HG02588 (cell line): ENCODE results near the gene HABP4.

ENCODE experiments used
- ATAC-seq: cut with Tn5 transposase; IDR thresholded peaks from one replicate; pipeline ENCODE4 v1.9.1; 2021; ENCODE audit warnings: mild to moderate bottlenecking, moderate library complexity; ENCODE audit not compliant: unreplicated experiment

The HABP4 gene, protein sequence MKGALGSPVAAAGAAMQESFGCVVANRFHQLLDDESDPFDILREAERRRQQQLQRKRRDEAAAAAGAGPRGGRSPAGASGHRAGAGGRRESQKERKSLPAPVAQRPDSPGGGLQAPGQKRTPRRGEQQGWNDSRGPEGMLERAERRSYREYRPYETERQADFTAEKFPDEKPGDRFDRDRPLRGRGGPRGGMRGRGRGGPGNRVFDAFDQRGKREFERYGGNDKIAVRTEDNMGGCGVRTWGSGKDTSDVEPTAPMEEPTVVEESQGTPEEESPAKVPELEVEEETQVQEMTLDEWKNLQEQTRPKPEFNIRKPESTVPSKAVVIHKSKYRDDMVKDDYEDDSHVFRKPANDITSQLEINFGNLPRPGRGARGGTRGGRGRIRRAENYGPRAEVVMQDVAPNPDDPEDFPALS

DNA sequence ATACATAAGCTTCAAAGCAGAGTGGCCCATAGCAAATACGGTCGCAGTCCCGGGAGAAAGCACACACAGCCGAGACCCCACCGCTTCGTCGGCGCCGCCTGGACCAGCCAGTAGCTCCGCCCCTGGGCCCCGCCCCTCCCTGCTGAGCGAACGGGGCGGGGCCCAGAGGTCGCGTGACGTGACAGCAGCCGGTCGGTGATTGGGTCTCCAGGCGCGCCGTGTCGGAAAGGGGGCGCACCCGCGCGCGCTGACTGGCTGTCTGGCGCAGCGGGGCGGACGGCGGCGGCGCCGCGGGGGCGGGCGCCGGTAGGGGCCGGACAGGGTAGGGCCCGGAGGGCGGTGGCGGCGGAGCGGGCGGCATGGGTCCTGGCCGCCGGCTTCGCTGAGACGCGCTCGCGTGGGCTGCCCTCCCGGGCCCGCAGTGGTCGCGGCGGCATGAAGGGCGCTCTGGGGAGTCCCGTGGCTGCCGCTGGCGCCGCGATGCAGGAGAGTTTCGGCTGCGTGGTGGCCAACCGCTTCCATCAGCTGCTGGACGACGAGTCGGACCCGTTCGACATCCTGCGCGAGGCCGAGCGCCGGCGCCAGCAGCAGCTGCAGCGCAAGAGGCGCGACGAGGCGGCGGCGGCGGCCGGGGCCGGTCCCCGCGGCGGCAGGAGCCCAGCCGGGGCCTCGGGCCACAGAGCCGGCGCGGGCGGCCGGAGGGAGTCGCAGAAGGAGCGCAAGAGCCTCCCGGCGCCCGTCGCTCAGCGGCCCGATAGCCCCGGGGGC, at the start of gene HABP4:
Gene HABP4, plus strand, starts transcription at position 325 of the 768 bp plus-strand sequence. Its CDS starts 111 bp downstream, at position 436.
- ATAC-seq, result peak; percentile 97

DNA sequence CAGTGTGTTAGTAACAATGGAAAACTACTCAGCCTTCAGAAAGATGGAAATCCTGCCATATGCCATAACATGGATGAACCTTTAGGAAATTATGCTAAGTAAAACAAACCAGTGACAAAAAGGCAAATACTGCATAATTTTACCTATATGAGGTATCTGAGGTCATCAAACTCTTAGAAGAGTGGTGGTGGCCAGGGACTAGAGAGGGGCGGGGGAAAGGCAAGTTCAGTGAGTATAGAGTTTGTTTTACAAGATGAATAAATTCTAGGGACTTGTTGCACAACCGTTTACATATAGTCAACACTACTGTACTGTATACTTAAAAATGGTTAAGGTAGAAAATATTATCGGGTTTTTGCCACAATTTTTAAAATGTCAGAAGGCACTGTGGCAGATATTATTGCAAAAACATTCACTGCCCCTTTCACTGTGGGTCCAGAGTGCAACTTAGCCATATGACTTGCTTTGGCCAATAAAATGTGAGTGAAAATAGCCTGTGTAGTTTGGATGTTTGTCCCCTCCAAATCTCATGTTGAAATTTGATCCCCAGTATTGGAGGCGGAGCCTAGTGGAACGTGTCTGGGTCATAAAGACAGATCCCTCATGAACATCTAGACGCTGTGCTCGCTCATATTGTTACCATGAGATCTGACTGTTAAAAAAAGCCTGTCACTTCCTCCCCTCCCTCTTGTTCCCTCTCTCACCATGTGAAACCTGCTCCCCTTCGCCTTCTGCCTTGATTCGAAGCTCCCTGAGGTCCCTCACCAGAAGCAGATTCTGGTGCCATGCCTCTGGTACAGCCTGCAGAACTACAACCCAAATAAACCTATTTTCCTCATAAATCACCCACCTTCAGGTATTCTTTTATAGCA, 41.3 kb upstream of the HABP4 start:
- no peak for ATAC-seq

DNA sequence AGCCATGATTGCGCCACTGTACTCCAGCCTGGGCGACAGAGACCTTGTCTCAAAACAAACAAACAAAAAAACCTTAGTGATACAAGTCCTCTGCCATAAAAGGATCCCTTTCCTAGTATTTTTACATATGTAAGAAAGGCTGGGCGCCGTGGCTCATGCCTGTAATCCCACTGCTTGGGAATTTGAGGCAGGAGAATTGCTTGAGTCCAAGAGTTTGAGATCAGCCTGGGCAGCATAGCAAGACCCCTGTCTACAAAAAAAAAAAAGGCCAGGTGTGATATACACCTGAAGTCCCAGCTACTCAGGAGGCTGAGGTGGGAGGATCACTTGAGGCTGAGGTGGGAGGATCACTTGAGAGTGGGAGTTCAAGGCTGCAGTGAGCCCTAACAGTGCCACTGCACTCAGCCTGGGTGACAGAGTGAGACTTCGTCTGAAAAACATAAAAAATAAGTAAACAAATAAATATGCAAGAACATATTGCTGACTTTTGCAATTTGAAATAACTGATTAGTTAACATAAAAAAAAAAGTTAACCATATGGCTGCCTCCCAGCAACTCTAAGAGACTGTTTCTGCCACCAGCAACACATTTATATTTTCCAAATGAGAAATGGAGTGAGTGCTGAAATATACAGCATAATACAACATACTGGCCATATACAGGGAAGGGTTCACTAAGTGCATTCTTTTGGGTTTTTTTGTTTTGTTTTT, 38.7 kb upstream of the HABP4 start:
- ATAC-seq, result no peak

DNA sequence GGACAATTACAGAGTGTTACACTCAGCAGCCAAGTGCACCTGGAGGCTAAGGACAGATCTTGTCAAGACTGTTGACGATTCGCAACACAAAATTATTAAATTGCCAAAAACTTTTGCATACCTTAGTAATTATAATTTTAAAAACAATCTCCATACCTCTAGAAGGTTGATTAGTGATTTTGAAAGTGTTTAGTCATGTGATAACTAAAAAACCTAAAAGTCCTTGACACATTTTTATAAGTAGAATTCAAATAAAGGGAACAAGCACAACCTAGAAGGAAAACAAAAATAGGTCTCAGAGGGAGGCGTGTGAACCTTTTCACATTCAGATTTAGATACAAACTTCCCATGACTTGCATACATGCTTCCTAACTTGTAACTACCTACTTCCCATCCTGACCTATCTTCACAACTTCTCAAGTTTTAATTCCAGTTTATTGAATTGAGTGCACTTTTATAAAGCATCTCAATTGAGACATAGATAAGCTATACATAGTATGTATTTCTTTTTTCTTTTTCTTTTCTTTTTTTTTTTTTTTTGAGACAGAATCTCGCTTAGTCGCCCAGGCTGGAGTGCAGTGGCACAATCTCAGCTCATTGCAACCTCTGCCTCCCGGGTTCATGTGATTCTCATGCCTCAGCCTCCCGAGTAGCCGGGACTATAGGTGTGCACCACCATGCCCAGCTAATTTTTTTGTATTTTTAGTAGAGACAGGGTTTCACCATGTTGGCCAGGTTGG, 37.6 kb upstream of the HABP4 start:
- ATAC-seq, result no peak

DNA sequence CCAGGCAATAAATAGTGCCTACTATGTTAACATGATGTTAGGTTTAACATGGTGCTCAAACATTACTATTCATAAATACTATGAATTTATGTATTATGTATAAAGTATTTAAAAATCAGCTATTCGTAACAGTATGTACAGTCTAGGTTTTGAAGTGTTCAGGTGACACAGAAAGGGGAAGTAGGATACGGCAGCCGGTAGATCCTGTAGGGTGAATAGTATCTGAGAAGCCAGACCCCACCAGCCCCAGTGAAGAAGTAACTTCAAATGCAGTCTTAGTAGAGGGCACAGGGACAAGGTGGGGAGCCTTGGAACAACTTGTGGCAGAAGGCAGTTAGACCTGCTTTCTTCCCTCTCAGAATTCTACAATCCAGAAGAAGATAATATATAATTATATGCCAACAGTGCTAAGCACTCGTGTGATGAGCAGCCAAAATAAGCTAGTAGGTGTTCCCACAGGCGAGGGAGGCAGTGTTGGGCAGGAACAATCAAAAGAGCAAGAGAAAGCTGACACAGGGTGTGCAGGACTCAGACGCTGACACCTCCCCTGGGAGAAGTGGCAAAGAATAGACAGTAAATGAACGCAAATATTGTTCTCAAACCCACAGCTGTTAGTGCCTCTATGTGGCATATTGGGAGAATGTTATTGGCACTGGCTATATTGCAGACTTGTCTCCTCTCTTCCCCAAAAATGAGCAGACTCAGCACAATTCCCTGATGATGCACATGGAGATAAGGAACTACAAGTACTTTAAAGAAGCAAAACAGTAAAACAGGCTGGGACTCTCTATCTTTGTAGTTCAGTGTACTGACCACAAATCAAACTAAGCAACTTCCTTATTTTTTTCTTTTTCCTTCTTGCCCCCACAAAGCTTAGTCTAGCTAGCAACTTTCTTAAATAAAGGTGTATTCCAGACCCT, 36.4 kb upstream of the HABP4 start:
- ATAC-seq, result no peak

DNA sequence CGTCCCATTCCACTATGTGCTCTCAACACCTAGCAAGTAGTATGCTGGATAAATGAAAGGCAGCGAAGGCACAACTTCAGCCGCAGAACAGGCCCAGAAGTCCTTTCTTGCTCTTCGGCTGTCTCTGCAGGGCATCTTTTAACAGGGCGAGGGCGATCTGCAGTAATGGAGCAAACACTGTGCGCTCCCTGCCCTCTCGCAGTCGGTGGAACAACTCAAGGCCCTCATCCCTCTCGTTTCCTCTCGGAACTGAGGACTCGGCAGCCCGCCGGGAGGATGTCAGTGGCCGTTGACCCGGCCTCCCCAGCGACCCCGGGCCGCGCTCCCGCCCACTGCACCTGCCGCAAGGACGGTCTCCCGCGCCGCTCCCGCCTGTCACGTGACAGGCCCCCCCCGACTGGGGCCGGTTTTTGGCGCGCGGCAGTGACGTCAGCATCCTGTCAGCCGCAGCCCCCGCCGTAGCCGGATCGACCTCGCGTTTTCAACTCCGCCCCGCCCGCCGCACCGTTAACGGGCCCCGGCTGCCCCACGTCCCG, 32.9 kb upstream of the HABP4 start:
- peak; percentile 29 for ATAC-seq

DNA sequence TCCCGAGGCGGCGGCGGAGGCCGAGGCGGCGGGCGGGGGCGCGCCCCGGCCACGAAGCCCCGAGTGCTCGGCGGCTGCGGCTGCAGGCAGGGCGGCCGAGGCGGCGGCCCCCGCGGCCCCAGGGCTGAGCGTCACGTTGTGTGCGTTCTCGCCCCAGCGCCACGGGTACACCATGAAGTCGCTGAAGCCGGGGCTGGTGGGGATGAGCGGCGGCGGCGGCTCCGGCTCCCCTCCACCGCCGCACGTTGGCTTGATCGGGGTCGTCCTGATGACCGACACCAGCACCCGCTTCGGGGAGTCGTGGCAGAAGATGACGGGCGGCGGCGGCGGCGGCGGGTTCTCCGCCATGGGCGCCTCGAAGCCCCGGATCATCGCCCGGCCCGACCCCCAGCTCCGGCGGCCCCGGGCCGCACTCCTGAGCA, 32.3 kb upstream of the HABP4 start:
- ATAC-seq, result peak; percentile 0

DNA sequence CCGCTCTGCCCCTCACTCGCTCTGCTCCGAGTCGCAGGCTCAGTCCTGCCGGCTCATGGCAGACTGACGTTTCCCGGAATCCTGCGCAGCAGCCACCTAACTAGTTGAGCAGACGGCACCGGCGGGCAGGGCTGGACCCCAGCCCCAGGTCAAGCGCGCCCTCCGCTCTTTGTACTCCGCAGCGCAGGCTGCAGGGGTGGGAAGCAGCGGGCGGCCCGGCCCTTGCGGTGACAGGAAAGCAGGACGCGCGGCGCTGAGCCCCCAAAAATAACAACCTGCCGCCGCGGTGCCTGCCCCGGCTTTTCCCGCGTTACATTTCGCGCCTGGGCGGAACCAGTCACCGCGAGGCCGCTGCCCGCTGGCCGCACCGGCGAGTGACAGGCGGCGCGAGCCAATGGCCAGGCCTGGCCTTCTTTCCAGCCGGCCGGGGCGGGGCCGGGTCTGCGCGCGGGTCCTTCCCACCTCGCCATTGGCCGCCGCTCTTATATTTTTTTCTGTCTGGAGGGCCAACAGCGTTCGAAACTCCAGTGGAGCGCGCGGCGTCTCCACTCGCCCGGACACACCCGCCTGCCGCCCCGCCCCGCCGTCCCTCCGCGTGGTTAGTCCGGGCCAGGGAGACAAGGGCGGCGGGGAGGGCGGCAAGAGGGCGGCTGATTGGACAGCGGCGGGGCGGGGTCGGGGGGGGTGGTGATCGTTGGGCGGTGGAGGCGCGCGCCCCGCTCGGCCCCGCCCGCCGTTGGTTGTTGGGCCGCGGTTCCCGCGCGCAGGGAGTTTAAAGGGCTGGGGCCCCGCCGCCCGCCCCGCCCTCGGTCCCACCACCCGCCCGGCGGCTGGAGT, 31.7 kb upstream of the HABP4 start, which contains the start of gene ZNF367:
Gene ZNF367, minus strand, starts transcription at position 288 of the 837 bp plus-strand sequence. CDS start 338 bp downstream, outside the sequence.
- peak; percentile 66 for ATAC-seq

DNA sequence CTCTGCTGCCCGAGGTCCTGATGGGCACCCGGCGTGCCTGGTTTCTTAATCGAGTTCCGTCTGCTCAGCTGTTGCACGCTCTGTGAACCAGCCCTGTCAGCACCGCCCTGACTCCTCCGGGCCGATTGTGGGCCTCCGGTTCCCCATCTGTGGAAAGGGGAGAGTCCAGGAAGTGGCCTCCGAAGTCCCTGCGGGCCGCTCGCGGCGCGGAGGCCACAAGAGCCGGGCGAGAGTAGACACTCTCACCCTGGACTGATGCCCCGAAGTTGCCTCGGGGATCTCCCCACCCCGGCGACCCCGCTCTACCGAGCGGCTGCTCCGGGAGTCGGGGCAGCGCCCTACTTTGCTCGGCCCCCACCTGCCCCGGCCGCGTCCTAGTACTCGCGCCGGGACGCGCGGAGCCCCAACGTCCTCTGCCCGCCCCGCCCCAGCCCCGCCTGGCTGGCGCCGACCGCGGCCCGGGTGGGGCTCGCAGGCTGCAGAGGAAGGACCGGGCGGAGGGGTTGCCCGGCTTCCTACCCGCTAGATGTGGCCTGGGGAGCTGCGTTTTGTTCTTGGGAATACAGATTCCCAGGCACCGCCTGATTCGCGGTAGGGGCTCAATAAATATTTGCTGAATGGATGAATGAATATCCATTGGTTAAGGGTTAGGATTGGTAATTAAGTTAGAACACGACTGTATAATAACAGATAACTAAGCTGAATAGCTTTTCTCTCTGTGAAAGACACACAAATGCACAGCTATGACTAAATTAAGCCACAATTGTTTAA, 30.9 kb upstream of the HABP4 start:
- ATAC-seq, result peak; percentile 36

DNA sequence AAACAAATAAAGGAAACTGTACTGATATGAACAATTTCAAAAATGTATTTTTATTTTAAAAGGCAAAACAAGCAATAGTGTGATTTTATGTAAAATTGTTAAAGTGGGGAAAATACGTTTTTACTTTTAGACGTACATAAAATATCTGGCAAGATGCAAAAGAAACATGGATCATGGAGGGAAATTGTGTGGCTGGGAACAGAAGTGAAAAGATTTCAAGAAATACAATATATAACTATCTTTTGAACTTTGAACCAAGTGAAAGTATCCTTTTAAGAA, 30.3 kb upstream of the HABP4 start:
- no peak for ATAC-seq

DNA sequence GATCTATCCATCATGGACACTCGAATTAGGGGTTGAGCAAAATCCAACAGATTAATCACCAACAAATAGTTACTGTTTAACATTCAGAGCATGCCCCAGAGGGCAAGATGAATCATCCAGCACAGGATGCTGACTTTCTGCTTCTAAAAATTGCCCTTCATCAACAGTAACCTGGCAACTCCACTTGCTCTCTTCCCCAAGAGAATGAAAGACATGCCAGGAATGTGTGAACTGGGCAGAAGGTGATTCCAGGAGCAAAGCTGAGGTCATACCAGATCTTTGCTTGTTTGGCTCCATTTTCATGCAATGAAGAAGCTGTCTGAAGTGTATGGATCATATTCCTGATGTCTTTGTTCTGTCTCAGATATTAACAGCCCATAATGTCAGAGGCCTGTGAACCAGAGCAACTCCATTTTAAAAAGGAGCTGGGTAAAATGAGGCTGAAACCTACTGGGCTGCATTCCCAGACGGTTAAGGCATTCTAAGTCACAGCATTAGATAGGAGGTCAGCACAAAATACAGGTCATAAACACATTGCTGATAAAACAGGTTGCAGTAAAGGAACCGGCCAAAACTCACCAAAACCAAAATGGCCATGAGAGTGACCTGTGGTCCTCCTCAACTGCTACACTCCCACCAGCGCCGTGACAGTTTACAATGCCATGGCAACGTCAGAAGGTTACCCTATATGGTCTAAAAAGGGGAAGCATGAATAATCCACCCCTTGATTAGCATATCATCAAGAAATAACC, 29.3 kb upstream of the HABP4 start:
- ATAC-seq, result no peak

DNA sequence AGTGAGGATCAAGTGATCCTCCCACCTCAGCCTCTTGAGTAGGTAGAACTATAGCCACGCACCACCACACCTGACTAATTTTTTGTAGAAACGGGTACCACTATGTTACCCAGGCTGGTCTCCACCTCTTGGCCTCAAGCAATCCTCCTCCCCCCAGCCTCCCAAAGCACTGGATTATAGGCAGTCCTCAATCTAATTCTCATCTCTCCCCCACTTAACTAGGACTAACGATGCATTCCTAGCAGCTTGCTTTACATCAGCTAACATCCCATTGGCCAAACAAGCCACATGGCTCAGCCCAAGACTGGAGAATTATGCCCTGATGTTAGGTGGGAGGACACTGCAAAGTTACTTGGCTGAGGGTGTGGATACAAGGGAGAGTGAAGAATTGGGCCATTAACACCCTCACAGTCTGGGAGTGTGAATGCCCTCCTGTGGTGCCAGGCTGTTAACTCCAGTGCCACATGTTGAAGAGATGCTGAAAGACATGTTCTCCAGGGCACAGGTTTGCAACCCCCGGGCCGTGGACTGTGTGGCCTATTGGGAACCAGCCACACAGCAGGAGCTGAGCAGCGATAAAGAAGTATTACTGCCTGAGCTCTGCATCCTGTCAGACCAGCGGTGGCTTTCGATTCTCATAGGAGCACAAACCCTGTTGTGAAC, 26.5 kb upstream of the HABP4 start:
- ATAC-seq, result no peak

DNA sequence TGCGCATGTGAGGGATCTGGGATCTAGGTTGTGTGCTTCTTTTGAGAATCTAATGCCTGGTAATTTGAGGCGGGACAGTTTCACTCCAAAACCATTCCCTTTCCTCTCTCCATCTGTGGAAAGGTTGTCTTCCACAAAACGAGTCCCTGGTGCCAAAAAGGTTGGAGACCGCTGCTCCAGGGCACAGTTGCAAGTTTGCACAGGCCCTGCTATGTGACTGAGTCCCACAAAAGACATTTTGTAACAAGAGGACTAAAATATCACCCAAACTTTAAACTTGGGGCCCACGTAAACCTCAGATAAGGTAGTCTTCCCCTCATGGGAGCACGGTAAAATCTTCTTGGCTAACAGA, 26.0 kb upstream of the HABP4 start:
- no peak for ATAC-seq

DNA sequence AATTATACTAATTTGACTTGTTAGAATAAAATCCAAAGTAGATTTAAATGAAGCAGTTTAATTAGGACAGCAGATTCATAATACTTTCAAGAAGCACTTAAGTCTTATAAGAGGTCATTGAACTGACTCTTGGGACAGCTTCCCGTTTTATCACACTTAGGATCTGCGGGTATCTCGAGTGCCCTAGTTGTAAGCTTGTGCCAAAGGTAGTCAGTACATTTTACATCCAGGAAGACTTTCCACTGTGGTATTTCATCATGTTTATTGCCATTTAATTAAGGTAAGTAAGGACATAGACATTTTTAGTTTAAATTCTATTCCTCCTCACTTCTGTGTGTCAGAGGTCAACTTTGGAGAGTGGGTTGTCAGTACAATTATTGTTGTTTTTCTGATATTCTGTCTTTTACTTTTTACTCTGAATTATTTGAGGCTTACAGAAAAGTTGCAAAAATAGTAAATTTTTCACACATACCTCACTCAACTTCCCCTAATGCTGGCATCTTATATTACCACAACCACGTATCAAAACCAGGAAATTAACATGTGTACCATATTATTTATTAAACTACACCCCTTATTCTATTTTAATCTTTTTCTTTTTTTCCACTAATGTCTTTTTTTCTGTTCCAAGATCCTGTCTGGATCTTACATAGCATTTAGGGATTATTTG, 24.3 kb upstream of the HABP4 start:
- ATAC-seq, result no peak

DNA sequence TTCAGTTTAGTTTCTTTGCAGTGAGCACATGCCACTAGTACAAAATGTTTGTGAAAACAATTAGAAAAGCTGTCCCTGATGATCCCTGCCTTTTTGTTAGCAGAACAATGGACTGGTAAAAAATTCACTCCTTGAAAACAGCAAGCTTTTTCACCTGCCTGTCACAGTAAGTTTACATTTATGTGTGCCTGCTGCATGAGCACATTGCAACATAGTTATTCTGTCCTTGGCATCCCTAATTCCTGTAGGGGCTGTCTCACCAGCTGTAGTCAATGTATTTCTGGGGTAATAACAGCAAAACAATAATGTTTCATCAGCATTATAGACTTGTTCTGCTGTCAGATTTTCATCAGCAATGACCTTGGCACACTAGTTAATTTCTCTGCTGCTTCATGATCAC, 20.2 kb upstream of the HABP4 start:
- ATAC-seq, result no peak
